ENCODE results near the gene DAB2IP.

DNA sequence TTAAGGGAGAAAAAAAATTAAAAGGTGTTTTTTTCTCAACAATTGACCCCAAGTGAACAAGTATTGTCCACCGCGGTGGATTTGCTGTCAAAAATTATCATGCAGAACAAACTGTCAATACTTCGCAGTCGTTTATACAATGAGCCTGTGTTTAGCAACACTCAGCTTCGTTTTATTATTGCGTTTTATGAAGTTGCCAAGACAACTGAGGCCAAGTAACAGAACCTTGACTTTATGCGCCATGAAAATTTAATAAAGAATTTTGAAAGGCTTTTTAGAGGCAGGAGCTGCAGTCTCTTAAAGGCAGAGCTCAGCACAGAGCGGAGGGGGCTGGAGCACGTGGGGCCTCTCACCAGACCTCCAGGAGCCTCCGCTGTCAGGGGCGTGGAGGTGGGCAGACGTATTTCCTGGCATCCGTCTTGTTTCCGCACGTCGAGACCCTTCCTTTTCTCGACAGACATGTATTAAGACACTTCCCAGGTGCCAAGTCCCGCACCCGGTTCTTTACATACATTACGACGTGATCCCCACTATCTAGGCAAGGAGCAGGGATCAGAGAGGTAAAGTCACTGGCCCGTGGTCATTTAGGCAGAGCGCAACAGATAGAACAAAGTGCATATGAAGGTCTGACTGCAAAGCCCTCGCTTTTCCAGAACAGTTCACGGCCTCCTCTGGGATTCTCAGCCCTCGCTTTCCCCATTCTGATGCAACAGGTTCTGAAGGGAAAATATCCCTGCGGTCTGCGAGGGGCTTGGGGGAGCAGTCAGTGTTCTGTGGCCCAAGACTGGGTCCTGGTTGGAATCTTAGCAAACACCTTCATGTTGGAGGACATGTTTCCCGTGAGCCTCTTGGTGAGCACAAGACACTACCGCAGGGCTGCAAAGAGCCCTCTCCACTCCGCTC, 164.4 kb downstream of the DAB2IP start:
- TF ChIP-seq CTCF (IDR thresholded peaks at IDR 0.05; ENCODE audit: insufficient read depth, low read depth, low read length) (no peak), EZH2 (IDR thresholded peaks at IDR 0.05; ENCODE audit: insufficient read depth, low read length) (no peak)
